IPS-18c (cell line): Measurements from ENCODE around the gene UNC79.
"Not testable (repeated sequence)": the region's sequence is repeated elsewhere in the genome, so short reads cannot be mapped to it uniquely, and the experiment has no call there.

Experiments
- H3K4me3 ChIP-seq: 2 replicates; pipeline ENCODE4 v1.7.0; 2013; ENCODE audit warnings: low read depth, mild to moderate bottlenecking, low read length, moderate library complexity; ENCODE audit not compliant: insufficient read depth
- H3K9me3 ChIP-seq: one replicate; pipeline ENCODE4 v1.6.1; 2013; ENCODE audit warnings: mild to moderate bottlenecking, low read length, moderate library complexity; ENCODE audit not compliant: control insufficient read depth, insufficient read depth

UNC79 gene

DNA sequence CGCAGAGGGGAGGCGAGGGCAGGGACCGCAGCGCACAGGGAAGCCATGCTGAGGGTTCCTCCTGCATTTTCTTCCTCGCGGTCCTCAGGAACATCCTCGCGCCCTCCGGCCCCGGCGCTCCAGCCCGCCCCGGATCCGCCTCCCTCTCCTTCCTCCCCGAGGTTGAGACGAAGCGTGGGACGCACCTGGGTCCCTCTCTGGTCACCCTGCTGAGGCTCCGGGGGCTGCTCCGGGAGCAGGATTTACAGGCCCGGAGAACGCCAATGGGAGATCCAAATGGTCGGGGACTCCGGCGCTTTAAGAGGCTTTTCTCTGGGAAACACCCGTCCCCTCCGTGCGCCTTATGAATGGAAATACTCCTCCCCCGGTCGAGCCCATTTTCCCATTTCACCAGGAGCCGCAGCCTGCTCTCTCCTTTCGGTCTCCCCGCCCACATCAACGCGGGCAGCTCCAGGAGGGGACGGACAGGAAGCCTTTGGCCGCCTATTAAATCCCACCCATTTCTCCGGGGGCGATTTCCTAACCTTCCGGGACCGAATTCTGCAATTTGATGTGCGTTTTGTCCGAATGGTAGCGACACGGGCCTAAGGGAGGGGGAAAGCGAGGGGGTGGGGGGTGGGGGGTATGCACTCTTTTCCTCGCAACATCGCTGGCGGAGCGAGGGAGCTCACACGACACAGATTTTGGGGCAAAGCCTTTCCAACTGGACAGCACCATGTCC, at the start of gene UNC79:
Gene UNC79 (plus strand): TSS at position 625 of the 721 bp plus-strand sequence. CDS start 91 bp downstream, at position 716.
- Histone ChIP-seq H3K4me3 (peak within 1 kb of the TSS; percentile 80), H3K9me3 (no peaks in the 10 kb centered on the region)

DNA sequence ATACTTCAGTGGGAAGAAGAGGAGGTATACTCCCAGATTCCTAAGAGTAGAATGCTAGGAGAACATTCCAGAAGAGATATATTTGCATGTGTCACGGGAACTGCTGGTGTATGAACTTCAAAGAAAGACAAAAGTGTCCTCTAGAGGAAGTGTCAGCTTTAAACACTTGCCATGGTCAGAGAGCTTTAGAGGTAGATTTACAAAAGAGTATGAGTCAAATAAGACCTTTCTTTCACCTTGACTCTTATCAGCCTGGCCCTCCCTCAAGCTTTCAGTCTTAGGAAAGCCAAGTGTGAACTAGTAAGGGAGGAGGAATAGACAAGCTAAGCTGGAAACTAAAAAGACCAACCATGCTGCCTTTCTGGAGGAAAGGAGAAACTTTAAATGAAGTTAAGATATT, 49.1 kb upstream of the UNC79 start:
- Histone ChIP-seq H3K9me3 (no peaks in the 10 kb centered on the region), H3K4me3 (no peak overlapping the region)

DNA sequence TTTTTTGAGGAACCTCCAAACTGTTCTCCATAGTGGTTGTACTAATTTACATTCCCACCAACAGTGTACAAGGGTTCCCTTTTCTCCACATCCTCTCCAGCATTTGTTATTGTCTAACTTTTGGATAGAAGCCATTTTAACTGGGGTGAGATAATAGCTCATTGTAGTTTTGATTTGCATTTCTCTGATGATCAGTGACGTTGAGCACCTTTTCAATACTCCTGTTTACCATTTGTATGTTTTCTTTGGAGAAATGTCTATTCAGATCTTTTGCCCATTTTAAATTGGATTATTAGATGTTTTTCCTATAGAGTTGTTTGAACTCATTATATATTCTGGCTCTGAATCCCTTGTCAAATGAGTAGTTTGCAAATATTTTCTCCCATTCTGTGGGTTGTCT, 46.5 kb upstream of the UNC79 start:
- not testable (repeated sequence) for H3K9me3 ChIP-seq, H3K4me3 ChIP-seq

- Histone ChIP-seq H3K9me3 (no peaks in the 10 kb centered on the region), H3K4me3 (no peak overlapping the region)
Measured at GRCh38 chr14:93395231-93395630, 35.5 kb upstream of the UNC79 start.

- Histone ChIP-seq H3K9me3 (no peaks in the 10 kb centered on the region), H3K4me3 (no peak overlapping the region)
Measured at GRCh38 chr14:93396456-93396855, 34.3 kb upstream of the UNC79 start.

- no peaks in the 10 kb centered on the region for H3K9me3 ChIP-seq
- H3K4me3 ChIP-seq, result no peak overlapping the region
Measured at GRCh38 chr14:93398491-93398890, 32.2 kb upstream of the UNC79 start.

DNA sequence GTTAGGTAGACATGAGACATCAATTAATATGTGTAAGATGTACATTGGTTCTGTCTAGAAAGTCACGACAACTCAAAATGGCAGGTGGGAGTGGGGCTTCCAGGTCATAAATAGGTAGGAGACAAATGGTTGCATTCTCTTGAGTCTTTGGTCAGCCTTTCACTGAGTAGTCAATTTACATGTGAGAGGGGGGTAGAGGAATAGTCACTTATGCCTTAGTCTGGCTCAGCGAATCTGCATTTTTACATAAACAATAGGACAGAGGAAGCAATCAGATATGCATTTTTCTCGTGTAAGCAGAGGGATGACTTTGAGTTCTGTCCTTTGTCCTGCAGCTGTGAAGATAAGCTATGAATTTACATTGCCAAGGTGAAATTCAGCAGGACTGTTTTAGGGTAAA, 27.8 kb upstream of the UNC79 start:
- no peaks in the 10 kb centered on the region for H3K9me3 ChIP-seq
- no peak overlapping the region for H3K4me3 ChIP-seq

- Histone ChIP-seq H3K4me3 (no peak overlapping the region), H3K9me3 (no peaks in the 10 kb centered on the region)
Measured at GRCh38 chr14:93410021-93410420, 20.7 kb upstream of the UNC79 start.

DNA sequence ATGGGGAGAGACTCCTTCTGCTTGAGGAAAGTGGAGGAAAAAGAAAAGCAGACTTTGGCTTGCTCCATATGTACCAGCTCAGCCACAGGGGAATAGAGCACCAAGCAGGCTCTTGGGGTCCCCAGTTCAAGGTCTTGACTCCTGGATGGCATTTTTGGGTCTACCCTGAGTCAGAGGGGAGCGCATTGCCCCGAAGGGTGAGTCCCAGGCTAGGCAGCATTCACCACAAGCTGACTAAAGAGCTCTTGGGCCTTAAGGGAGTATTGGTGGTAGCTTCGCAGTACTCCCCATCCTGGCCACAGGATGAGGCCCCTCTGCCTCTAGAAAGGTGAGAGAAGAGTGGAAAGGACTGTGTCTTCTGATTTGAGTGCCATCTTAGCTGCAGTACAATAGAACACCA, 19.8 kb upstream of the UNC79 start:
- no peaks in the 10 kb centered on the region for H3K9me3 ChIP-seq
- H3K4me3 ChIP-seq, result no peak overlapping the region

DNA sequence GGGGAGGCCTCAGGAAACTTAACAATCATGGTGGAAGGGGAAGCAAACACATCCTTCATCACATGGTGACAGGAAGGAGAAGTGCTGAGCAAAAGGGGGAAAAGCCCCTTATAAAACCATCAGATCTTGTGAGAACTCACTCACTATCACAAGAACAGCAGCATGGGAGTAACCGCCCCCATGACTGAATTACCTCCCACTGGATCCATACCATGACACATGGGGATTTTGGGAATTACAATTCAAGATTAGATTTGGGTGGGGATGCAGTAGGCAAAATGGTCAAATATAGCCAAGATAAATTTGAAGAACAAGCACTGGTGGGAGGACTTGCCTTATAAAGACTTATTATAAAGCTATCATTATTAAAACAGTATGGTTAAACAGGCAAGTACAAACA, 5.6 kb upstream of the UNC79 start:
- not testable (repeated sequence) for H3K9me3 ChIP-seq, H3K4me3 ChIP-seq

DNA sequence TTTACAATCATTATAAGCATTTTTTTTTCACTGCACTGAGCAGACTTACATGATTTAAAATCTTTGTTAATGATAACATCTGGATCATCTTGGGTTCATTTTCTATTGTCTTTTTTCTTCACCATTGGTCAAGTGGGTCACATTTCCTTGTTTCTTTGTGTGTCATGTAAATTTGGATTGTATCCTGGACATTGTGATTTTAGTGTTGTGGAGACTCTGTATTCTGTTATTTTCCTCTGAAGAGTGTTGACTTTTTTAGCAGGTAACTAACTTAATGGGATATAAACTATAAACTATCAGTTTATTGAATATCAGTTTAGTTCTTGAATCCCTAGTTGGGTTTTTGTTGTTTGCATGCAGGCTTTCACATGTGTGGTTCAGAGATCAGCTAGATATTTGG, 4.0 kb upstream of the UNC79 start:
- H3K9me3 ChIP-seq, result no peaks in the 10 kb centered on the region
- H3K4me3 ChIP-seq, result no peak overlapping the region

- H3K9me3 ChIP-seq, result no peaks in the 10 kb centered on the region
- peak overlapping the region; percentile 80 for H3K4me3 ChIP-seq
Measured at GRCh38 chr14:93431036-93431670, 414 bp downstream of the UNC79 start.

- Histone ChIP-seq H3K4me3 (no peak overlapping the region), H3K9me3 (no peaks in the 10 kb centered on the region)
Measured at GRCh38 chr14:93454224-93454623, 23.5 kb downstream of the UNC79 start.

GRCh38 chr14:93456356-93456755, 25.6 kb downstream of the UNC79 start:
- H3K9me3 ChIP-seq, result no peaks in the 10 kb centered on the region
- no peak overlapping the region for H3K4me3 ChIP-seq

GRCh38 chr14:93458234-93458633, 27.5 kb downstream of the UNC79 start:
- H3K4me3 ChIP-seq, result no peak overlapping the region
- no peaks in the 10 kb centered on the region for H3K9me3 ChIP-seq

GRCh38 chr14:93462479-93462878, 31.7 kb downstream of the UNC79 start:
- no peak overlapping the region for H3K4me3 ChIP-seq
- no peaks in the 10 kb centered on the region for H3K9me3 ChIP-seq

GRCh38 chr14:93464271-93464670, 33.5 kb downstream of the UNC79 start:
- H3K9me3 ChIP-seq, result no peaks in the 10 kb centered on the region
- H3K4me3 ChIP-seq, result no peak overlapping the region

DNA sequence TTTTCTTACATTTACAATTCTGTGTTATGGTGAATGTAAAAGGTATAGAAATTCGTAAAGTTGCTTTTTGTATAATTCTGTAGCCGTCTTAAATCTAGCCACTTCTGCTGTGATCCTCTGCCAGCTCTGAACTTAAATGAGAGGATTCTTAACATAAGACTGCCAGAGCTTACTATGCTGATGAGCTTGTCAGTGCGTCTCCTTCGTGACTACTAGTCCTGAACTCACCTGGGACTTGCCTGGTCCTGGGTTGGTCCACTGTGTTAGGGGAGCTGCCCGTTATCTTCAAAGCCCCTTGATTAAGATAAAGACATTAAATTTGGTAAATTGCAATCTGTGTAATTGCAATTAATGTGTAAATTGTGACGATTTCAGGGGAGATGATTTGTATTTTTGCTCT, 44.7 kb downstream of the UNC79 start:
- Histone ChIP-seq H3K9me3 (no peaks in the 10 kb centered on the region), H3K4me3 (no peak overlapping the region)

DNA sequence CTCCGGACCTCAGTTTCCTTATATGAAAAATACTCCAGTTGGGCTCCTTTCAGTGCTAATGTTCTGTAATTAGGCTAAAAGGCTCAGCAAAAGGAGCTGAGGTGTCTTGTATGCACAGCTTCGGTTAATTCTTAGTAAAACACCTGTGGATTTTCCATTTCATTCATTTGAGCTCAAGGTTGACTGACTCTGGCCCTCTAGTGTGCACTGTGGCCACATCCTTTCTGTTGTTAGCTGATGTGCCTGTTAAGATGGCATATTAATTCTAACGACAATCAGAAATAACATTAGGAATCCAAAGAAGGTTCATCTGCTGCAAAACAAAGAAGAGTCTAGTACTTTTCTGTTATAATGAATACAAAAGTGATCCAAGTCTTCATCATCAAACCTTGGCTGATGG, 45.6 kb downstream of the UNC79 start:
- no peaks in the 10 kb centered on the region for H3K9me3 ChIP-seq
- no peak overlapping the region for H3K4me3 ChIP-seq
